ENCODE results near the gene NT5DC3. TPM values are rescaled to one million over a fixed set of nuclear protein-coding genes. Genes with fewer than 3 reads are reported as not detected.

Gene NT5DC3
- polyA plus RNA-seq, 3 donors: 0.27 to 4.8 (median 0.93) TPM

GRCh38 chr12:103805655-103806360 is 35.2 kb downstream of the NT5DC3 start:
- DNase-seq: no peak
- Histone ChIP-seq H3K36me3 (replicated peaks in 1 of 2; ENCODE audit: control insufficient read depth in 1 of 2, insufficient read depth in 2 of 2, low read length in 2 of 2) (peaks cover 0 to 8% of the 10 kb centered on the region in 2 donors), H3K79me2 (ENCODE audit: insufficient read depth, low read length) (no peaks in the 10 kb centered on the region), H3K4me1 (ENCODE audit: control insufficient read depth in 1 of 2, insufficient read depth in 2 of 2, low read length in 2 of 2) (peaks cover 42 to 60% of the 10 kb centered on the region in 2 donors), H3K9ac (ENCODE audit: insufficient read depth, low read length, poor library complexity, severe bottlenecking) (no peak overlapping the region), H3K27me3 (ENCODE audit: control insufficient read depth in 2 of 2, insufficient read depth in 2 of 2, low read length in 2 of 2) (no peaks in the 10 kb centered on the region), H3K27ac (ENCODE audit: low read depth in 1 of 2, low read length in 2 of 2) (peak overlapping the region; percentile 55 to 70), H3K9me3 (replicated peaks in 1 of 2; ENCODE audit: control insufficient read depth in 1 of 2, insufficient read depth in 1 of 2, low read length in 2 of 2) (no peaks in the 10 kb centered on the region), H2AFZ (ENCODE audit: insufficient read depth, low read depth, low read length, poor library complexity, severe bottlenecking) (no peak overlapping the region), H3K4me2 (replicated peaks; ENCODE audit: extremely low read depth, low read length, poor library complexity, severe bottlenecking) (peak overlapping the region; percentile 37), H3K4me3 (replicated peaks in 1 of 3; ENCODE audit: low read depth in 2 of 3, low read length in 3 of 3) (peak overlapping the region in 1 of 3 experiments; percentile 9), H4K20me1 (ENCODE audit: insufficient read depth, low read length) (no peaks in the 10 kb centered on the region)
- intact Hi-C loops (cut with micrococcal nuclease): no loop called here
- TF ChIP-seq, protein P1, sequence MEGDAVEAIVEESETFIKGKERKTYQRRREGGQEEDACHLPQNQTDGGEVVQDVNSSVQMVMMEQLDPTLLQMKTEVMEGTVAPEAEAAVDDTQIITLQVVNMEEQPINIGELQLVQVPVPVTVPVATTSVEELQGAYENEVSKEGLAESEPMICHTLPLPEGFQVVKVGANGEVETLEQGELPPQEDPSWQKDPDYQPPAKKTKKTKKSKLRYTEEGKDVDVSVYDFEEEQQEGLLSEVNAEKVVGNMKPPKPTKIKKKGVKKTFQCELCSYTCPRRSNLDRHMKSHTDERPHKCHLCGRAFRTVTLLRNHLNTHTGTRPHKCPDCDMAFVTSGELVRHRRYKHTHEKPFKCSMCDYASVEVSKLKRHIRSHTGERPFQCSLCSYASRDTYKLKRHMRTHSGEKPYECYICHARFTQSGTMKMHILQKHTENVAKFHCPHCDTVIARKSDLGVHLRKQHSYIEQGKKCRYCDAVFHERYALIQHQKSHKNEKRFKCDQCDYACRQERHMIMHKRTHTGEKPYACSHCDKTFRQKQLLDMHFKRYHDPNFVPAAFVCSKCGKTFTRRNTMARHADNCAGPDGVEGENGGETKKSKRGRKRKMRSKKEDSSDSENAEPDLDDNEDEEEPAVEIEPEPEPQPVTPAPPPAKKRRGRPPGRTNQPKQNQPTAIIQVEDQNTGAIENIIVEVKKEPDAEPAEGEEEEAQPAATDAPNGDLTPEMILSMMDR (IDR thresholded peaks at IDR 0.05): no peak
- peak overlapping the region in 1 of 2 donors; percentile 30 for H3K4me3 Mint-ChIP-seq
- H3K27me3 Mint-ChIP-seq (ENCODE audit: low read depth in 3 of 3): peaks cover 0 to 3% (median 0%) of the 10 kb centered on the region in 3 donors
- peaks cover 0 to 3% (median 0%) of the 10 kb centered on the region in 7 donors for H3K9me3 Mint-ChIP-seq
- peak overlapping the region; percentile 77 to 91 (median 82) for H3K27ac Mint-ChIP-seq
- peaks cover 13 to 19% of the 10 kb centered on the region in 2 donors for H3K36me3 Mint-ChIP-seq
- H3K4me1 Mint-ChIP-seq: peaks cover 61% of the 10 kb centered on the region
- WGBS (ENCODE audit: insufficient coverage): 100% methylated on average over 2 of the region's 5 CpGs

DNA sequence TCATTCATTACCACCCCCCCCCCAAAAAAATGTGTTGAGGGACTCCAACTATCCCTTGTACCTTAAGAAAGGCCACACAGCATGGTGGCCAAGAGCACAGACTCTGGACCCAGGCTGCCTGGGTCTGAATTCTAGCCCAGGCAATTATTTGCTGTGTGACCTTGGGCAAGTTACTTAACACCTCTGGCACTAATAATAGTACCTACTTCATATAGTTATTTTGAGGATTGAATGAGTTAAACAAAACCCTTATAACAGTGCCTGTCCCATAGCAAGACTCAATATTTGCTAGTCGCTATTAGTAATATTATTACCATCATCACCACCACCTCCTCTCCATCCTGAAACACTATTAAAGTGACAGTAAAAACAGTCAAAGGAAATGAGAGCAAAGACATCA is 37.2 kb downstream of the NT5DC3 start:
- Histone ChIP-seq H3K4me1 (ENCODE audit: control insufficient read depth in 1 of 2, insufficient read depth in 2 of 2, low read length in 2 of 2) (peaks cover 62 to 80% of the 10 kb centered on the region in 2 donors), H3K79me2 (ENCODE audit: insufficient read depth, low read length) (no peaks in the 10 kb centered on the region), H3K27ac (ENCODE audit: low read depth in 1 of 2, low read length in 2 of 2) (no peak overlapping the region), H3K36me3 (replicated peaks in 1 of 2; ENCODE audit: control insufficient read depth in 1 of 2, insufficient read depth in 2 of 2, low read length in 2 of 2) (no peaks in the 10 kb centered on the region), H4K20me1 (ENCODE audit: insufficient read depth, low read length) (no peaks in the 10 kb centered on the region), H3K9me3 (replicated peaks in 1 of 2; ENCODE audit: control insufficient read depth in 1 of 2, insufficient read depth in 1 of 2, low read length in 2 of 2) (no peaks in the 10 kb centered on the region), H3K4me3 (replicated peaks in 1 of 3; ENCODE audit: low read depth in 2 of 3, low read length in 3 of 3) (no peak overlapping the region), H3K27me3 (ENCODE audit: control insufficient read depth in 2 of 2, insufficient read depth in 2 of 2, low read length in 2 of 2) (no peaks in the 10 kb centered on the region), H2AFZ (ENCODE audit: insufficient read depth, low read depth, low read length, poor library complexity, severe bottlenecking) (no peak overlapping the region), H3K9ac (ENCODE audit: insufficient read depth, low read length, poor library complexity, severe bottlenecking) (no peak overlapping the region), H3K4me2 (replicated peaks; ENCODE audit: extremely low read depth, low read length, poor library complexity, severe bottlenecking) (no peak overlapping the region)
- peaks cover 5 to 6% of the 10 kb centered on the region in 2 donors for H3K36me3 Mint-ChIP-seq
- H3K27me3 Mint-ChIP-seq (ENCODE audit: low read depth in 3 of 3): peaks cover 0 to 3% (median 0%) of the 10 kb centered on the region in 3 donors
- TF ChIP-seq, protein P1 (IDR thresholded peaks at IDR 0.05): no peak
- WGBS (ENCODE audit: insufficient coverage): no CpG with 5 or more reads among the region's 1 CpG
- no peak overlapping the region for H3K4me3 Mint-ChIP-seq
- intact Hi-C loops (cut with micrococcal nuclease): loop anchor here in 1 of 2 donors (5.0 kb wide), 1 partner anchor 38 kb away; the partner anchor contains the start of gene NT5DC3
- DNase-seq: no peak
- H3K4me1 Mint-ChIP-seq: peaks cover 79% of the 10 kb centered on the region
- peak overlapping the region in 2 of 7 donors; percentile 9 to 73 for H3K27ac Mint-ChIP-seq
- peaks cover 0 to 6% (median 3%) of the 10 kb centered on the region in 7 donors for H3K9me3 Mint-ChIP-seq
